Measurements from ENCODE around the gene ASB2. TPM values are rescaled to one million over a fixed set of nuclear protein-coding genes. Genes with fewer than 3 reads are reported as not detected.

Gene ASB2
- total RNA-seq, 3 donors from 2014 or later (not counting 1 experiment from before 2014, with no cell fraction given): 3.7 to 7.2 (median 4.8) TPM

- WGBS (ENCODE audit: insufficient coverage): 81% methylated on average over 9 of the region's 10 CpGs
- Mint-ChIP-seq H3K4me1 (peaks cover 5 to 6% of the 10 kb centered on the region in 2 donors), H3K27me3 (ENCODE audit: low read depth in 2 of 2) (peaks cover 25 to 59% of the 10 kb centered on the region in 2 donors), H3K9me3 (no peaks in the 10 kb centered on the region), H3K36me3 (no peaks in the 10 kb centered on the region), H3K27ac (no peak overlapping the region), H3K4me3 (no peak overlapping the region)
- H3K36me3 ChIP-seq (ENCODE audit: control insufficient read depth, insufficient read depth, low read length): no peaks in the 10 kb centered on the region
- ATAC-seq (no peak), DNase-seq (no peak)
- no peak for TF ChIP-seq CTCF (IDR thresholded peaks at IDR 0.05)
- intact Hi-C loops (cut with micrococcal nuclease): no loop called here
- no peak overlapping the region for H3K4me3 ChIP-seq (ENCODE audit: low read length)
- peaks cover 2% of the 10 kb centered on the region for H3K27me3 ChIP-seq (ENCODE audit: control insufficient read depth, insufficient read depth, low read length)
- H3K27ac ChIP-seq (ENCODE audit: low read length): no peak overlapping the region
- H3K9me3 ChIP-seq (ENCODE audit: control insufficient read depth, insufficient read depth, low read length): no peaks in the 10 kb centered on the region
- peaks cover 12% of the 10 kb centered on the region for H3K4me1 ChIP-seq (ENCODE audit: control insufficient read depth, insufficient read depth, low read length)
Measured at GRCh38 chr14:94022532-94023411, 46.4 kb upstream of the ASB2 start.

- intact Hi-C loops (cut with micrococcal nuclease): no loop called here
- H3K27me3 ChIP-seq (ENCODE audit: control insufficient read depth, insufficient read depth, low read length): peaks cover 2% of the 10 kb centered on the region
Measured at GRCh38 chr14:94021416-94022157, 45.2 kb upstream of the ASB2 start.

GRCh38 chr14:94021001-94021400, 44.6 kb upstream of the ASB2 start:
- 79% methylated on average over 2 of the region's 2 CpGs for WGBS (ENCODE audit: insufficient coverage)
- no peaks in the 10 kb centered on the region for H3K4me1 ChIP-seq (ENCODE audit: control insufficient read depth, insufficient read depth, low read length)
- no peak for TF ChIP-seq CTCF (IDR thresholded peaks at IDR 0.05)
- ATAC-seq (no peak), DNase-seq (no peak)
- H3K4me3 Mint-ChIP-seq: no peak overlapping the region
- H3K4me3 ChIP-seq (ENCODE audit: low read length): no peak overlapping the region
- H3K36me3 Mint-ChIP-seq: no peaks in the 10 kb centered on the region
- no peaks in the 10 kb centered on the region for H3K36me3 ChIP-seq (ENCODE audit: control insufficient read depth, insufficient read depth, low read length)
- no peaks in the 10 kb centered on the region for H3K9me3 Mint-ChIP-seq
- no peak overlapping the region for H3K27ac Mint-ChIP-seq
- intact Hi-C loops (cut with micrococcal nuclease): no loop called here
- H3K27me3 ChIP-seq (ENCODE audit: control insufficient read depth, insufficient read depth, low read length): peaks cover 2% of the 10 kb centered on the region
- H3K4me1 Mint-ChIP-seq: peaks cover 3% of the 10 kb centered on the region in 2 donors
- no peaks in the 10 kb centered on the region for H3K9me3 ChIP-seq (ENCODE audit: control insufficient read depth, insufficient read depth, low read length)
- peaks cover 28 to 76% of the 10 kb centered on the region in 2 donors for H3K27me3 Mint-ChIP-seq (ENCODE audit: low read depth in 2 of 2)
- H3K27ac ChIP-seq (ENCODE audit: low read length): no peak overlapping the region

More at GRCh38 chr14:94021416-94022157, 45.2 kb upstream of the ASB2 start:
- no peak overlapping the region for H3K27ac ChIP-seq (ENCODE audit: low read length)
- no peak for TF ChIP-seq CTCF (IDR thresholded peaks at IDR 0.05)
- DNase-seq: no peak
- H3K36me3 ChIP-seq (ENCODE audit: control insufficient read depth, insufficient read depth, low read length): no peaks in the 10 kb centered on the region
- ATAC-seq: no peak
- no peak overlapping the region for H3K4me3 ChIP-seq (ENCODE audit: low read length)
- 62% methylated on average over 9 of the region's 10 CpGs for WGBS (ENCODE audit: insufficient coverage)
- H3K9me3 ChIP-seq (ENCODE audit: control insufficient read depth, insufficient read depth, low read length): no peaks in the 10 kb centered on the region
- H3K4me1 Mint-ChIP-seq: peaks cover 5 to 6% of the 10 kb centered on the region in 2 donors
- no peak overlapping the region for H3K4me3 Mint-ChIP-seq
- peaks cover 28 to 70% of the 10 kb centered on the region in 2 donors for H3K27me3 Mint-ChIP-seq (ENCODE audit: low read depth in 2 of 2)
- H3K9me3 Mint-ChIP-seq: no peaks in the 10 kb centered on the region
- no peaks in the 10 kb centered on the region for H3K36me3 Mint-ChIP-seq
- no peak overlapping the region for H3K27ac Mint-ChIP-seq
- peaks cover 2% of the 10 kb centered on the region for H3K4me1 ChIP-seq (ENCODE audit: control insufficient read depth, insufficient read depth, low read length)
